Amygdala (tissue), 56 donors: ENCODE measurements around the gene PRSS27.
A peak's percentile ranks its signal among the peaks of the same experiment; 100 is the strongest.

Experiments
- DNase-seq, 56 donors: peaks; one replicate each; lab custom pipeline; 2025; lab: John Stamatoyannopoulos, UW

PRSS27 gene

GRCh38 chr16:2720064-2720457 lies at the start of gene PRSS27:
TSS of gene PRSS27 (minus strand) at chr16:2720224. CDS start at chr16:2720160, 64 bp downstream.
- DNase-seq: no peak

DNA sequence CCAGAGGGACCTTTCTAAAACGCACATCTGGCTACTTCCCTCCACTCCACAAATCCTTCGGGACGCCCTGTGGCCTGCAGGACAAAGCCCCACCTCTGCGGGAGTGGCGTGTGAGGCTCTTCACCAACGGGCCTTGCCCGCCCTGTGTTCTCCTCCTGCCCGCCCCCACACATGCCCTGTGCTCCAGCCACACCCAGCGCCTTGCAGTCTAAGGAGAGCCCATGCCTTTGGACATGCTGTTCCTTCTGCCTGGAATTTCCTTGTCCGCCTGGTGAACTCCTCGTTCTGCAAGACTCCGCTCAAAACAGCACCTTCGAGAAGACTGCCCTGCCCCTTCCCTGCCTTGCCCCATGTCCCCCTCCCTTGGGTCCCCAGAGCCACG lies 49.6 kb upstream of the PRSS27 start:
- DNase-seq: no peak

- no peak for DNase-seq
These were observed 49.1 kb upstream of the PRSS27 start for GRCh38 chr16:2769100-2769529.

DNA sequence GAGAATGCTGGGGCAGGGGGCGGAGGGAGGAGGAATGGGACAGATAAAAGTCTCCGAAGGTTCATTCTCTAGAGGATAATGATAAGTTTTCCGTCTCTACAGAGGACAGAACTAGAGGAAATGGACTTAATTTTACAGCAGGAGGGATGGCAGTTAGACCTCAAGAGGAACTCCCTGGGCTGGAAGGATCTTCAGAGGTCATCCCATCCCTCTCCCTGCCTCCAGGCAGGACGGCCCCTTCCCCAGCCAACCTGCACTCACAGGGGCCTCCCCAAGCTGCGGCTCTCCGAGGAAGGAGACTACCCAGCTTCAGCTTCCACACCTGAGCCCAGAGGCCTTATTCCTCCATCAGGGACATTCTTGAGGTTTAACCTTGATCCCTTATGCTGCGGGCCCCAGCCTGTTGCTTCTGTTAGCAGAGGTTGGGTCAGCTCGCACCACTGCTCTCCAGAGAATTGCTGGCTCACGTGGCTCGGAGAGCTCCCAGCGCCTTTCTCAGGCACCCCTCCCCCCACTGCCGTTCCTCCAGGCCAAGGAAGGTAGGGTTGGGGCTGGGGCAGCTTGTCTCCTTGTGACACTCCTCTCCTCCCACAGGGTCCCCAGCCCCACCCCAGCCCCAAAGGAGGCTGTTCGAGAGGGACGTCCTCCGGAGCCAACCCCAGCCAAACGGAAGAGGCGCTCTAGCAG lies 48.5 kb upstream of the PRSS27 start:
- no peak for DNase-seq

GRCh38 chr16:2767891-2768290 lies 47.9 kb upstream of the PRSS27 start:
- DNase-seq: no peak

- no peak for DNase-seq
These were observed 47.2 kb upstream of the PRSS27 start for GRCh38 chr16:2767140-2767731.

- DNase-seq: no peak
These were observed 46.6 kb upstream of the PRSS27 start for GRCh38 chr16:2766430-2767139.

- no peak for DNase-seq
These were observed 45.7 kb upstream of the PRSS27 start for GRCh38 chr16:2765462-2766404.

DNA sequence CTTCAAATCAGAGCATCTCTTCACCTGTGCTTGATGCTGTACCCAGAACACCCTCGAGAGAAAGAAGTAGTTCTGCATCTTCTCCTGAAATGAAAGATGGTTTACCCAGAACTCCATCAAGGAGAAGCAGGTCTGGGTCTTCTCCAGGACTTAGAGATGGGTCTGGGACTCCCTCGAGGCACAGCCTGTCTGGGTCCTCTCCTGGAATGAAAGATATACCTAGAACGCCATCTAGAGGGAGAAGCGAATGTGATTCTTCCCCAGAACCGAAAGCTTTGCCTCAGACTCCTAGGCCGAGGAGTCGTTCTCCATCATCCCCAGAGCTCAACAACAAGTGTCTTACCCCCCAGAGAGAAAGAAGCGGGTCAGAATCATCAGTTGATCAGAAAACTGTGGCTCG lies 44.7 kb upstream of the PRSS27 start:
- no peak for DNase-seq

- DNase-seq: no peak
These were observed 43.1 kb upstream of the PRSS27 start for GRCh38 chr16:2763173-2763572.

- DNase-seq: no peak
These were observed 42.7 kb upstream of the PRSS27 start for GRCh38 chr16:2762711-2763110.

DNA sequence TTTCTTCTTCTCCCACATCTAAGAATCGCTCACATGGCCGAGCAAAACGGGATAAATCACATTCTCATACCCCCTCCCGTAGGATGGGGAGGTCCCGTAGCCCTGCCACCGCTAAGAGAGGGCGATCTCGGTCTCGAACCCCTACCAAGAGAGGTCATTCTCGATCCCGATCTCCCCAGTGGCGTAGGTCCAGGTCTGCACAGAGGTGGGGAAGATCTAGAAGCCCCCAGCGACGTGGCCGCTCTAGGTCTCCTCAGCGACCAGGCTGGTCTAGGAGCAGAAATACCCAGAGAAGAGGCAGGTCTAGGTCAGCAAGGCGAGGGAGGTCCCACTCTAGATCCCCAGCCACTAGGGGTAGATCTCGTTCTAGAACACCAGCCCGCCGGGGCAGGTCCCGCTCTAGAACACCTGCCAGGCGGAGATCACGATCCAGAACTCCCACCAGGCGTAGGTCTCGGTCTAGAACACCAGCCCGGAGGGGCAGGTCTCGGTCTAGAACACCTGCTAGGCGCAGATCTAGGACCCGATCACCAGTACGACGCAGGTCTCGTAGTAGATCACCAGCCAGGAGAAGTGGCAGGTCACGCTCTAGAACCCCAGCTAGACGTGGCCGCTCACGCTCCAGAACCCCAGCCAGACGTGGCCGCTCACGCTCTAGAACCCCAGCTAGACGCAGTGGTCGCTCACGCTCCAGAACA lies 42.0 kb upstream of the PRSS27 start:
- DNase-seq: no peak

DNA sequence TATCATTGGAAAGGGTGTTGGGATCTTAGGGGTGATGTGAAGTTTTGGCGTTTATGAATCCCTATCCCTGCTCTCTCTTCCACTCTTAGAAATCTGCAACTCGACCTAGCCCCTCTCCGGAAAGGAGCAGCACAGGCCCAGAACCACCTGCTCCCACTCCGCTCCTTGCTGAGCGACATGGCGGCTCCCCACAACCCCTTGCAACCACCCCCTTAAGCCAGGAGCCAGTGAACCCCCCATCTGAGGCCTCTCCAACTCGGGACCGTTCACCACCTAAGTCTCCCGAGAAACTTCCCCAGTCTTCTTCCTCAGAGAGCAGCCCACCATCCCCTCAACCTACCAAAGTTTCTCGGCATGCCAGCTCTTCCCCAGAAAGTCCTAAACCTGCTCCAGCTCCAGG lies 41.4 kb upstream of the PRSS27 start:
- DNase-seq: no peak

DNA sequence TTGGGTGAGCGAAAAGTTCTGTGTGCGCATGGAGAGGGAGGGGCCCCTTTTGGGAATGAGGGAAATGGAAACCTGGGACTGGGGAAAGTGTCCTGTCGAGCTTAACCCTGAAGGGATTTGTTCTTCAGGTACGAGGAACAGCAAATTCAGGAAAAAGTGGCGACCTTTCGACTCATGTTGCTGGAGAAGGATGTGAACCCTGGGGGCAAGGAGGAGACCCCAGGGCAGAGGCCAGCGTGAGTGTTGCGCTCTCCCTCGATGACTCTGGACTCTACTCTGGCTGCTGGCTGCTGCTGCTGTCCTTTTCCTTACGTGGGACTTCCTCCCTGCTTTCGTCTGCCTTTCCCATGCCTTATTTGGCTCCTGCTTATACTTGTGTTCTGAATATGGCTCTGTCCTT lies 37.3 kb upstream of the PRSS27 start:
- no peak for DNase-seq

DNA sequence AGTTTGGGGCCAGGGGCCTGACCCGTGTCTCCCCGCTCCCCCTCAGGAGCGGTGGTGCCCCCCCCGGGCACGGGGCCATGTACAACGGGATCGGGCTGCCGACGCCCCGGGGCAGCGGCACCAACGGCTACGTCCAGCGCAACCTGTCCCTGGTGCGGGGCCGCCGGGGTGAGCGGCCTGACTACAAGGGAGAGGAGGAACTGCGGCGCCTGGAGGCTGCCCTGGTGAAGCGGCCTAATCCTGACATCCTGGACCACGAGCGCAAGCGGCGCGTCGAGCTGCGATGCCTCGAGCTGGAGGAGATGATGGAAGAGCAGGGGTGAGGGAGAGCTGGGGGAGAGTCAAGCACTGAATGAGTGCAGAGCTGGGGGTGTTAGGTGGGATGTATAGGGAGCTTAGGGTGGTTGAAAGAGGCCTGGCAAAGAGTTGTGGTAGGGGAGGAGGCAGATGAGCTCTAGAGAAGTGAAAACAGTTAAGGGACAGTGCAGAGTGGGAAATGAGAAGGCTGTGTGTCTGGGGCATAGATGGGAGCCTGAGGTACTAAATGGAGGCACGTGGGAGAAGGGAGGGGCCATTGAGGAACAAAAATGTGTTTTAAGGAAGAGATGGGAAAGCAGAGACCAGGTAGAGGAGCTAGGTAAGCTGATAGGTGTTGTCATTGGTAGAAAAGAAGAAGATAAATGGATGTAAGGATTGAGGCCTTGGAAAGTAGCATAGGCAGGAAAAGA lies 36.4 kb upstream of the PRSS27 start:
- no peak for DNase-seq

- DNase-seq: no peak
These were observed 35.1 kb upstream of the PRSS27 start for GRCh38 chr16:2755158-2755557.

DNA sequence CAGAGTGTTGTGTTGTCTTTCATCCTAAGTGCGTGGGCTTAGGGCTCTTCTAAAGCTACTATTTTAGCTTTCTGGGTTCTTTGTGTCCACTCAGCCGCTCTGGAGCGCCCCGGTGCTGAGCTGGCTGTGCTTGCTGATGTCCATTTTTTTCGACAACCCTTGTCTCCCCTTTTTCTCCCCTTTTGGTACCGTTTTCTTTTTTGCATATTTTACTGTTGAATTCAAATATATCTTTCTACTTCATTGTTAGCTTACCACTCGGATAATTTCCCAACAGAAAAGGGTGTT lies 33.7 kb upstream of the PRSS27 start:
- DNase-seq: peak in 1 of 56 donors; percentile 5

GRCh38 chr16:2752850-2753732 lies 33.1 kb upstream of the PRSS27 start:
- peak in 50 of 56 donors; percentile 44 to 99 (median 86) for DNase-seq
